Esophagus muscularis mucosa (tissue), 4 donors: Measurements from ENCODE around the gene MAPKAP1. TPM values are rescaled to one million over a fixed set of nuclear protein-coding genes. Genes with fewer than 3 reads are reported as not detected.

ENCODE experiments used
- DNase-seq: peaks from one replicate; pipeline ENCODE4 v3.0.0-alpha.2; 2017; ENCODE audit errors: extremely low spot score
- H3K27ac ChIP-seq, 4 donors: fragments of 200-600 bp; sonication (generic); replicated peaks in 1 of 4; 1 replicate in 3 of 4; 2 replicates in 1 of 4; pipeline ENCODE4 v1.5.1; 2016 to 2019; ENCODE audit warnings: mild to moderate bottlenecking in 1 of 4
- H3K27me3 ChIP-seq, 4 donors: fragments of 200-600 bp; sonication (generic); one replicate each; pipeline versions ENCODE4 v1.5.1 to v1.6.0; 2016 to 2019
- H3K36me3 ChIP-seq, 4 donors: fragments of 200-600 bp; sonication (generic); one replicate each; pipeline ENCODE4 v1.5.1; 2016 to 2019
- H3K4me1 ChIP-seq, 4 donors: fragments of 200-600 bp; sonication (generic); one replicate each; pipeline ENCODE4 v1.5.1; 2016 to 2019
- H3K4me3 ChIP-seq, 4 donors: fragments of 200-600 bp; sonication (generic); 1 replicate in 2 of 4; 2 replicates in 2 of 4; pipeline ENCODE4 v1.5.1; 2016 to 2019; ENCODE audit warnings: mild to moderate bottlenecking in 4 of 4, moderate library complexity in 1 of 4
- H3K9me3 ChIP-seq, 4 donors: fragments of 200-600 bp; sonication (generic); 1 replicate in 3 of 4; 2 replicates in 1 of 4; pipeline ENCODE4 v1.5.1; 2016 to 2019
- CTCF ChIP-seq, 3 experiments: fragments of 200-600 bp in 2 of 3; fragments of 450-650 bp in 1 of 3; sonication (generic) in 2 of 3; IDR thresholded peaks; one replicate each; pipeline ENCODE4 v1.5.1; 2017 to 2019; ENCODE audit warnings: antibody characterized with exemption in 3 of 3, mild to moderate bottlenecking in 2 of 3, moderate library complexity in 1 of 3
- EP300 ChIP-seq: sonication (generic); formaldehyde crosslinking; IDR thresholded peaks from one replicate; pipeline ENCODE4 v1.6.1; 2017; ENCODE audit warnings: antibody characterized with exemption
- POLR2A ChIP-seq: fragments of 450-650 bp; IDR thresholded peaks from one replicate; pipeline ENCODE4 v1.6.1; 2017; ENCODE audit warnings: antibody characterized with exemption, moderate library complexity, mild to moderate bottlenecking, low read depth
- POLR2AphosphoS5 ChIP-seq, 2 donors: sonication (generic); formaldehyde crosslinking; IDR thresholded peaks; one replicate each; pipeline ENCODE4 v1.6.1; 2017; ENCODE audit warnings: antibody characterized with exemption in 2 of 2
- WGBS: methylation state at CpG from one replicate; pipeline ENCODE4 v1.1.5; 2018; 5-methylcytosine and 5-hydroxymethylcytosine counted together
- intact Hi-C: fragments of 100-400 bp; cut with DNase I; formaldehyde crosslinking; loops from one replicate; pipeline ENCODE4 v1.15.1; 2023
- total RNA-seq, 4 donors: library from RNA; depleted of rRNA; stranded (reverse); fragments of >200 nt; gene quantifications; one replicate each; pipeline versions ENCODE4 v1.1.0 to v1.2.1, GENCODE V29; 2016

MAPKAP1 gene
- total RNA-seq, 4 donors from 2014 or later: 84.3 to 103 (median 93.4) TPM

GRCh38 chr9:125477089-125477544, 229.9 kb downstream of the MAPKAP1 start:
- Histone ChIP-seq H3K27me3 (no peaks in the 10 kb centered on the region), H3K4me3 (no peak overlapping the region), H3K9me3 (no peaks in the 10 kb centered on the region), H3K27ac (no peak overlapping the region), H3K4me1 (peaks cover 22 to 29% (median 27%) of the 10 kb centered on the region in 4 donors), H3K36me3 (peaks cover 0 to 40% (median 9%) of the 10 kb centered on the region in 4 donors)
- WGBS: 98% methylated on average over 5 of the region's 5 CpGs
- intact Hi-C loops: no loop called here
- DNase-seq: no peak
- TF ChIP-seq CTCF (IDR thresholded peaks at IDR 0.05) (no peak), POLR2A (no peak), EP300 (no peak), POLR2AphosphoS5 (IDR thresholded peaks at IDR 0.05) (no peak)

- no peak overlapping the region for H3K27ac ChIP-seq
- 96% methylated on average over 6 of the region's 6 CpGs for WGBS
- peaks cover 27 to 33% (median 29%) of the 10 kb centered on the region in 4 donors for H3K4me1 ChIP-seq
- H3K4me3 ChIP-seq: no peak overlapping the region
- no peaks in the 10 kb centered on the region for H3K27me3 ChIP-seq
- no peak for TF ChIP-seq POLR2A
- TF ChIP-seq CTCF (IDR thresholded peaks at IDR 0.05): no peak
- no peak for TF ChIP-seq POLR2AphosphoS5 (IDR thresholded peaks at IDR 0.05)
- peaks cover 0 to 38% (median 8%) of the 10 kb centered on the region in 4 donors for H3K36me3 ChIP-seq
- H3K9me3 ChIP-seq: no peaks in the 10 kb centered on the region
- DNase-seq: no peak
- intact Hi-C loops: no loop called here
Measured at GRCh38 chr9:125476645-125477044, 230.4 kb downstream of the MAPKAP1 start.

GRCh38 chr9:125475385-125475784, 231.6 kb downstream of the MAPKAP1 start:
- intact Hi-C loops: no loop called here
- Histone ChIP-seq H3K36me3 (peaks cover 0 to 31% (median 4%) of the 10 kb centered on the region in 4 donors), H3K9me3 (no peaks in the 10 kb centered on the region), H3K27ac (no peak overlapping the region), H3K27me3 (no peaks in the 10 kb centered on the region), H3K4me1 (peaks cover 27 to 45% (median 35%) of the 10 kb centered on the region in 4 donors), H3K4me3 (no peak overlapping the region)
- TF ChIP-seq POLR2A: no peak
- TF ChIP-seq CTCF (IDR thresholded peaks at IDR 0.05): no peak
- no peak for TF ChIP-seq POLR2AphosphoS5 (IDR thresholded peaks at IDR 0.05)
- no peak for TF ChIP-seq EP300
- WGBS: 92% methylated on average over 6 of the region's 6 CpGs
- no peak for DNase-seq

GRCh38 chr9:125472926-125473701, 233.9 kb downstream of the MAPKAP1 start:
- Histone ChIP-seq H3K9me3 (no peaks in the 10 kb centered on the region), H3K27ac (peak overlapping the region; percentile 35 to 76 (median 61)), H3K36me3 (peaks cover 0 to 10% (median 0%) of the 10 kb centered on the region in 4 donors), H3K4me3 (peak overlapping the region in 2 of 4 donors; percentile 1 to 23), H3K4me1 (peaks cover 27 to 55% (median 35%) of the 10 kb centered on the region in 4 donors), H3K27me3 (no peaks in the 10 kb centered on the region)
- intact Hi-C loops: no loop called here
- WGBS: 42% methylated on average over 11 of the region's 11 CpGs
- peak; percentile 6 to 9 for TF ChIP-seq POLR2AphosphoS5 (IDR thresholded peaks at IDR 0.05)
- no peak for TF ChIP-seq EP300
- TF ChIP-seq CTCF (IDR thresholded peaks at IDR 0.05): no peak
- TF ChIP-seq POLR2A: no peak
- DNase-seq: no peak
